VCaP (cell line): ENCODE measurements around the gene ZNF567.

ENCODE experiments used
- H3K27ac ChIP-seq: fragments of 450-650 bp; 2 replicates; pipeline ENCODE4 v1.5.1; 2017
- TF ChIP-seq, protein P1 (sequence below): fragments of 450-650 bp; conservative IDR thresholded peaks from 2 replicates; pipeline ENCODE4 v1.5.1; 2017; ENCODE audit warnings: mild to moderate bottlenecking, moderate library complexity

Gene ZNF567

DNA sequence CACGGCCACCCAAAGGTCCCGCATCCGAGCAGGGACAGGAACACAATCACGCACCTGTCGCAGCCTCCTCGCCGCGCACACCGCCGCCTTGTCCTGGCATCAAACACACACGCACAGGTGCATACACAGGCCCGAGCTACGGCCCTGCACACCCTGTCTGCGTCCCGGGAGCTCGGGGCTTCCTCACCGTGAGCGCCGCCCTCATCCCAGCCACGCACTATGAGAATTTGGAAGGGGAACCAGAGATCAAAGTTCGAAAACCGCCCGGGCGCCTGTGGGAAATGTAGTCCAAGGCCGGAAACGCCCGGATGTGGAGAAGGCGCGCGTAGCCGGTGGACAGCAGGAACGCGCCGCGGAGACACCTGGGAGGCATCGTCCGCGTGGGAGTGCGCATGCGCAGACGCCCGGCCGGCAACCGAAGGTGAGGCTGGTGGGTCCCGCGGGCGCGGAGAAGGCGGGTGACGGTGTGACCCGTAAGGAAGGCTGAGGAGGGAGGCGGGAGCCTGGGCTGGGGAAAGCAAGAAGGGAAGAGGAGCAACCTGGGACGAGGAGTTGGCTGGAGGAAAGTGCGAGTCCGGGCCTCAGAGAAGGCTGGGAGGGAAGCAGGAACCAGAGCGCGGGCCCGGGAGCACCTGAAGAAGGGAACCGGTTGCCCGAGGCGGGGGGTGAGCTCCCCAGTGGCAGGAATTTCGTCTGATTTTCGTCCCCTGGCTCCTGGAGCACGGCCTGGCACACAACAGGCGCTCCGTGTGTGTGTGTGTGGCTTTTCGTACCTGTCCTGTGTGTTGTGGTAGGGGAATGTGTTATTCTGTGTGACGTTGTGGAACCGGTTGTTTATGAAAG is at the start of gene ZNF567:
ZNF567 (plus strand) TSS at position 399 of the 843 bp plus-strand sequence. CDS start 7,256 bp downstream, outside the sequence.
- TF ChIP-seq, protein P1, sequence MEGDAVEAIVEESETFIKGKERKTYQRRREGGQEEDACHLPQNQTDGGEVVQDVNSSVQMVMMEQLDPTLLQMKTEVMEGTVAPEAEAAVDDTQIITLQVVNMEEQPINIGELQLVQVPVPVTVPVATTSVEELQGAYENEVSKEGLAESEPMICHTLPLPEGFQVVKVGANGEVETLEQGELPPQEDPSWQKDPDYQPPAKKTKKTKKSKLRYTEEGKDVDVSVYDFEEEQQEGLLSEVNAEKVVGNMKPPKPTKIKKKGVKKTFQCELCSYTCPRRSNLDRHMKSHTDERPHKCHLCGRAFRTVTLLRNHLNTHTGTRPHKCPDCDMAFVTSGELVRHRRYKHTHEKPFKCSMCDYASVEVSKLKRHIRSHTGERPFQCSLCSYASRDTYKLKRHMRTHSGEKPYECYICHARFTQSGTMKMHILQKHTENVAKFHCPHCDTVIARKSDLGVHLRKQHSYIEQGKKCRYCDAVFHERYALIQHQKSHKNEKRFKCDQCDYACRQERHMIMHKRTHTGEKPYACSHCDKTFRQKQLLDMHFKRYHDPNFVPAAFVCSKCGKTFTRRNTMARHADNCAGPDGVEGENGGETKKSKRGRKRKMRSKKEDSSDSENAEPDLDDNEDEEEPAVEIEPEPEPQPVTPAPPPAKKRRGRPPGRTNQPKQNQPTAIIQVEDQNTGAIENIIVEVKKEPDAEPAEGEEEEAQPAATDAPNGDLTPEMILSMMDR, result no peak
- peak within 1 kb of the TSS; percentile 82 for H3K27ac ChIP-seq

DNA sequence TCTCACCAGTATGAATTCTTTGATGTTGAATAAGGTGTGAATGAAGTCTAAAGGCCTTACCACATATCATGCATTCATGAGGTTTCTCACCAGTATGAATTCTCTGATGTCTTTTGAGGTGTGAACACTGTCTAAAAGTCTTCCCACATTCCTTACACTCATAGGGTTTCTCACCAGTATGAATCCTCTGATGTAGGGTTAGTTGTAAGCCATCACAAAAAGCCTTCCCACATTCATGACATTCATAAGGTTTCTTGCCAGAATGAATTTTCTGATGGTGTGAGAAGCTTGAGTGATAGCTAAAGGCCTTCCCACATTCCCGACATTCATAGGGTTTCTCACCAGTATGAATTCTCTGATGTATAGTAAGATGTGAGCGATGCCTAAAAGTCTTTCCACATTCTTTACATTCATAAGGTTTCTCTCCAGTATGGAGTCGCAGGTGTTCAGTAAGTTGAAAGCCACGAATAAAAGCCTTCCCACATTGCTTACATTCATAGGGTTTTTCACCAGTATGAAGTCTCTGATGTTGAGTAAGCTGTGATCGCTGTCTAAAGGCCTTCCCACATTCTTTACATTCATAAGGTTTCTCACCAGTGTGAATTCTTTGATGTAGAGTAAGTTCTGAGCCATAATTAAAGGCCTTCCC is 48.4 kb upstream of the ZNF567 start:
- no peak overlapping the region for H3K27ac ChIP-seq
- TF ChIP-seq, protein P1, result no peak

DNA sequence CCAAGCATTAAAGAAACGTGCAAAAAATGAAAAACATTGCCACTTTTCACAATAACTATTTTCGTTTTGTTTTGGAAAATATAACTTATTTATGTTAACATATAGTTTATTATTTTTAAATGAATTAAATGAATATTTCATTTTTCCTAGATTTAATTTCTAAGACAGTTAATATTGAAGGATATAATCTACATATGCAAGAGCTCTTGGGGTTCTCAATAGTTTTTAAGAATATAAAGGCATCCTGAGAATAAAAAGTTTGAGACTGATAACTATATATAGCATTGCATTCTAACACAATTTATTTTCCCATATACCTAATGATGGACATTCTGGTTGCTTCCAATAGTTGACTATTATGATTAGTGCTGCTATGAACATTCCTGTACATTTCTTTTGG is 40.7 kb upstream of the ZNF567 start:
- no peak overlapping the region for H3K27ac ChIP-seq
- TF ChIP-seq, protein P1, result no peak

DNA sequence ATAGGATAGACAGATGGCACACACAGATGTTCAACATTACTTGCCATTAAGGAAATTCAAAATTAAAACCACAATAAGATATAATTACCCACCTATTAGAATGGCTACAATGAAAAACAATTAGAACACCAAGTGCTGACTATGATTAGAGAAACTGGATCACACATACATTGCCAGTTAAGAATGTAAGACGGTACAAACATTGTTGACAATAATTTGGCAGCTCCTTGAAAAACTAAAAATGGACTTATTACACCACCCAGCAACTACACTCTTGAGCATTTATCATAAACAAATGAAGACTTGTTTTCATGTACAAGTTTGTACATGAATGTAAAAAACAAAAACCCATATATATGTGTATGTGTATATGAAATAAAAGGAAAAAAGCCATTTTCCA is 34.5 kb upstream of the ZNF567 start:
- TF ChIP-seq, protein P1, result no peak
- H3K27ac ChIP-seq, result no peak overlapping the region

DNA sequence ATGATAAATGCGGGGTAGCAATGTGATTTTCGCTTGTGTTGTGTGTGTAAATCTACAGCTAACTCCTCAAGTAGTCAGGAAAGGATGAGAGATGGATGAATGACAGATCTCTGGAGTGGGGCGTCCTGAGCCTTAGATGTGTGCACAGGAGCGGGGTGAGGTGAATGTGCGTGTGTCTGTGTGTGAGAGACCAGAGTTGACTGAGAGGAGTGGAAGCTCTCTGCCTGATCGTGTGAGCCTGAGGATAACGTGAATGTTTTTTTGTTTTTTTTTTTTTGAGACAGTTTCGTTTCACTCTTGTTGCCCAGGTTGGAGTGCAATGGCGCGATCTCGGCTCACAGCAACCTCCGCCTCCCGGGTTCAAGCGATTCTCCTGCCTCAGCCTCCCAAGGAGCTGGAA is 21.6 kb upstream of the ZNF567 start:
- TF ChIP-seq, protein P1, result no peak
- peak overlapping the region; percentile 91 for H3K27ac ChIP-seq

DNA sequence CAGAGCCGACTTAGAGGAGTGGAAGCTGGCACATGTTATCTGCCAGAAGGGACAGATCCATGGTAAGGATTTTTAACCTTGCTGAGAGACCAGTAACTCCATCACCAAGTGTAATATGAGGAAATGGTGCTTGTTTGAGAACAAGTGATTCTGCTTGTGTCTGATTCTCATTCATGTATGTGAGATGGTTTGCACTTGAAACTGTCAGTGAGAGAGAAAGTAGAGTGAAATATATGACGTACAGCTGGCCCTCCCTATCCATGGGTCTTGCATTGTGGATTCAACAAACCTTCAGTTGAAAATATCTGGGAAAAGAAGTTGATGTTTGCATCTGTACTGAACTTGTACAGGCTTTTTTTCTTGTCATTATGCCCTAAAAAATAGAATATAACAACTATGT is 18.8 kb upstream of the ZNF567 start:
- H3K27ac ChIP-seq, result no peak overlapping the region; the same call in 1 of the 2 replicates

DNA sequence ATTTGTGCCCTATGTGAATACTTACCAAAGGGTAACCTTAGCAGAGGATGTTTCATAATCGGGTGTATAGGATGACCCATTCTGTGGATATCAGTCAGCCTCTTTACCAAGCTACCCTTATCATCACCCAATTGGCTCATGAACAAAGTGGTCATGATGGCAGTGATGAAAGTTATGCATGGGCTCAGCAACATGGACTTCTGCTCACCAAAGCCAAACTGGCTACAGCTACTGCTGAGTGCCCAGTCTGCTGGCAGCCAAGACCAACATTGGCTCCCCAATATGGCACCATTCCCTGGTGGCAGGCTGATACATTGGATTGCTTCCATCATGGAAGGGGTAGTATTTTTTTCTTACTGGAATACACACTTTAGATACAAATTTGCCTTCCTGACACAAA is 15.0 kb upstream of the ZNF567 start:
- TF ChIP-seq, protein P1, result no peak
- no peak overlapping the region for H3K27ac ChIP-seq

More for the DNA sequence above, 18.8 kb upstream of the ZNF567 start:
- TF ChIP-seq, protein P1, result no peak
